IMR-90 (cell line): ENCODE results near the gene BTNL3. TPM values are rescaled to one million over a fixed set of nuclear protein-coding genes. Genes with fewer than 3 reads are reported as not detected.

Source experiments
- ATAC-seq: fragments of 200-7000 bp; cut with Tn5 transposase; 2 replicates; pipeline ENCODE4 v1.9.1; 2020; ENCODE audit warnings: low read depth, mild to moderate bottlenecking, moderate library complexity
- BruUV-seq: library from RNA; stranded (reverse); fragments of 400-500 nt; replicated peaks from 2 replicates; lab custom pipeline; 2021; lab: Mats Ljungman, UMichigan
- CTCF ChIA-PET: fragments of 300-600 bp; formaldehyde crosslinking; extraction: SDS; loops from one replicate; lab custom pipeline; 2021; ENCODE audit warnings: antibody characterized with exemption; lab: Yijun Ruan, JAX
- POLR2A ChIA-PET: fragments of 300-600 bp; sonication (Branson Sonifier 250); formaldehyde crosslinking; loops from one replicate; lab custom pipeline; 2022; ENCODE audit warnings: antibody characterized with exemption; ENCODE audit not compliant: unreplicated experiment; lab: Charles Lee
- DNase-seq: peaks from one replicate; pipeline ENCODE4 v3.0.0; 2013
- H2AFZ ChIP-seq: replicated peaks from 2 replicates; pipeline ENCODE3; 2013; ENCODE audit warnings: low read length, mild to moderate bottlenecking; ENCODE audit not compliant: poor library complexity
- H2AK5ac ChIP-seq: 2 replicates; pipeline ENCODE4 v1.6.1; 2013; ENCODE audit warnings: low read depth, low read length, inconsistent platforms
- H2AK9ac ChIP-seq: replicated peaks from 2 replicates; pipeline ENCODE3; 2013; ENCODE audit warnings: mild to moderate bottlenecking, low read depth, low read length, moderate library complexity; ENCODE audit not compliant: poor library complexity
- H2BK120ac ChIP-seq: 2 replicates; pipeline ENCODE4 v1.6.1; 2013; ENCODE audit warnings: low read depth, low read length, inconsistent platforms
- H2BK15ac ChIP-seq: 3 replicates; pipeline ENCODE4 v1.6.1; 2013; ENCODE audit warnings: low read depth, low read length, inconsistent platforms
- H2BK20ac ChIP-seq: 2 replicates; pipeline ENCODE4 v1.6.1; 2013; ENCODE audit warnings: low read depth, mild to moderate bottlenecking, inconsistent platforms, low read length, moderate library complexity
- H2BK5ac ChIP-seq: 2 replicates; pipeline ENCODE4 v1.6.1; 2013; ENCODE audit warnings: mild to moderate bottlenecking, low read depth, low read length, inconsistent platforms; ENCODE audit not compliant: poor library complexity, severe bottlenecking
- H3K14ac ChIP-seq: replicated peaks from 2 replicates; pipeline ENCODE4 v1.6.1; 2013; ENCODE audit warnings: low read depth, low read length, inconsistent platforms
- H3K18ac ChIP-seq: 2 replicates; pipeline ENCODE4 v1.6.1; 2013; ENCODE audit warnings: low read depth, low read length, control low read depth
- H3K23ac ChIP-seq: 2 replicates; pipeline ENCODE4 v1.6.1; 2013; ENCODE audit warnings: low read depth, low read length, inconsistent platforms
- H3K27ac ChIP-seq: 2 replicates; pipeline ENCODE4 v1.5.1; 2013; ENCODE audit warnings: mild to moderate bottlenecking, control low read depth, low read length; ENCODE audit not compliant: insufficient read depth
- H3K27me3 ChIP-seq: 2 replicates; pipeline ENCODE4 v1.6.1; 2013; ENCODE audit warnings: low read length; ENCODE audit not compliant: control insufficient read depth, insufficient read depth
- H3K36me3 ChIP-seq: 2 replicates; pipeline ENCODE4 v1.6.1; 2013; ENCODE audit warnings: low read length, mixed read lengths; ENCODE audit not compliant: control insufficient read depth, insufficient read depth
- H3K4ac ChIP-seq: 2 replicates; pipeline ENCODE4 v1.6.1; 2013; ENCODE audit warnings: low read depth, low read length, inconsistent platforms
- H3K4me1 ChIP-seq: 2 replicates; pipeline ENCODE4 v1.6.1; 2013; ENCODE audit warnings: low read length, mixed read lengths; ENCODE audit not compliant: control insufficient read depth, insufficient read depth
- H3K4me2 ChIP-seq: 2 replicates; pipeline ENCODE4 v1.6.1; 2013; ENCODE audit warnings: low read depth, mild to moderate bottlenecking, control low read depth, low read length, moderate library complexity
- H3K4me3 ChIP-seq: 2 replicates; pipeline ENCODE4 v1.5.1; 2013; ENCODE audit warnings: low read depth, mild to moderate bottlenecking, control low read depth, low read length, moderate library complexity; ENCODE audit not compliant: insufficient read depth
- H3K56ac ChIP-seq: 2 replicates; pipeline ENCODE4 v1.6.1; 2013; ENCODE audit warnings: low read length, inconsistent platforms; ENCODE audit not compliant: insufficient read depth; ENCODE audit errors: extremely low read depth
- H3K79me1 ChIP-seq, 2 experiments: 2 replicates each; pipeline ENCODE4 v1.6.1; 2013; ENCODE audit warnings: low read length in 2 of 2, inconsistent platforms in 1 of 2, low read depth in 1 of 2
- H3K9ac ChIP-seq: 2 replicates; pipeline ENCODE4 v1.6.1; 2013; ENCODE audit warnings: low read depth, low read length, control low read depth
- H3K9me1 ChIP-seq: 2 replicates; pipeline ENCODE4 v1.6.1; 2013; ENCODE audit warnings: low read length, inconsistent platforms; ENCODE audit not compliant: insufficient read depth
- H3K9me3 ChIP-seq: 2 replicates; pipeline ENCODE4 v1.6.1; 2013; ENCODE audit warnings: low read length; ENCODE audit not compliant: control insufficient read depth, insufficient read depth
- H4K20me1 ChIP-seq: 2 replicates; pipeline ENCODE4 v1.6.1; 2013; ENCODE audit warnings: low read length, inconsistent platforms; ENCODE audit not compliant: insufficient read depth
- H4K5ac ChIP-seq: 2 replicates; pipeline ENCODE4 v1.6.1; 2013; ENCODE audit warnings: mild to moderate bottlenecking, low read depth, low read length, control low read depth
- H4K8ac ChIP-seq, 2 experiments: 2 replicates each; pipeline ENCODE4 v1.6.1; 2013; ENCODE audit warnings: low read depth in 2 of 2, low read length in 2 of 2, control low read depth in 1 of 2, inconsistent platforms in 1 of 2
- H4K91ac ChIP-seq: 2 replicates; pipeline ENCODE4 v1.6.1; 2013; ENCODE audit warnings: low read depth, low read length, inconsistent platforms; ENCODE audit not compliant: insufficient read depth
- BHLHE40 ChIP-seq: fragments of 150-350 bp; IDR thresholded peaks from 2 replicates; pipeline ENCODE4 v1.6.1; 2016; ENCODE audit warnings: mild to moderate bottlenecking, low read depth, low read length
- CEBPB ChIP-seq: IDR thresholded peaks from 2 replicates; pipeline ENCODE4 v1.6.1; 2012; ENCODE audit warnings: low read depth, low read length, improper control_type of control experiment
- CHD1 ChIP-seq: IDR thresholded peaks from 2 replicates; pipeline ENCODE4 v1.6.1; 2012; ENCODE audit warnings: low read depth, low read length, improper control_type of control experiment
- CTCF ChIP-seq: conservative IDR thresholded peaks from 2 replicates; pipeline ENCODE4 v1.5.1; 2012; ENCODE audit warnings: mild to moderate bottlenecking, low read depth, low read length, improper control_type of control experiment
- ELK1 ChIP-seq: fragments of 150-350 bp; IDR thresholded peaks from 2 replicates; pipeline ENCODE4 v1.6.1; 2016; ENCODE audit warnings: low read depth, mild to moderate bottlenecking, low read length, moderate library complexity, borderline replicate concordance
- FOS ChIP-seq: fragments of 150-350 bp; IDR thresholded peaks from 2 replicates; pipeline ENCODE4 v1.6.1; 2016; ENCODE audit warnings: low read depth, low read length
- MAFK ChIP-seq: IDR thresholded peaks from 2 replicates; pipeline ENCODE4 v1.6.1; 2012; ENCODE audit warnings: low read depth, low read length, improper control_type of control experiment
- MAZ ChIP-seq: IDR thresholded peaks from 2 replicates; pipeline ENCODE4 v1.6.1; 2012; ENCODE audit warnings: low read depth, mild to moderate bottlenecking, low read length, improper control_type of control experiment, moderate library complexity, borderline replicate concordance
- MXI1 ChIP-seq: IDR thresholded peaks from 2 replicates; pipeline ENCODE4 v1.6.1; 2012; ENCODE audit warnings: low read depth, mild to moderate bottlenecking, low read length, moderate library complexity, borderline replicate concordance
- NFE2L2 ChIP-seq: fragments of 150-350 bp; IDR thresholded peaks from 2 replicates; pipeline ENCODE4 v1.6.1; 2016; ENCODE audit warnings: low read depth, mild to moderate bottlenecking, low read length
- POLR2A ChIP-seq: IDR thresholded peaks from 2 replicates; pipeline ENCODE4 v1.6.1; 2012; ENCODE audit warnings: mild to moderate bottlenecking, low read depth, low read length
- RAD21 ChIP-seq: IDR thresholded peaks from 2 replicates; pipeline ENCODE4 v1.6.1; 2012; ENCODE audit warnings: low read length, improper control_type of control experiment
- RCOR1 ChIP-seq: IDR thresholded peaks from 2 replicates; pipeline ENCODE4 v1.6.1; 2012; ENCODE audit warnings: mild to moderate bottlenecking, low read length, improper control_type of control experiment; ENCODE audit not compliant: insufficient replicate concordance
- RFX5 ChIP-seq: IDR thresholded peaks from 2 replicates; pipeline ENCODE4 v1.8.0; 2012; ENCODE audit warnings: low read depth, mild to moderate bottlenecking, low read length, moderate library complexity
- SMC3 ChIP-seq: fragments of 150-350 bp; IDR thresholded peaks from 2 replicates; pipeline ENCODE4 v1.6.1; 2016; ENCODE audit warnings: low read depth, mild to moderate bottlenecking, antibody characterized with exemption, low read length, moderate library complexity
- WGBS, 2 experiments: methylation state at CpG; one replicate each; pipeline versions ENCODE4 v1.1.5 to v1.1.7; 2013; ENCODE audit warnings: missing lambda C conversion rate in 2 of 2; ENCODE audit not compliant: insufficient read length in 1 of 2; ENCODE audit errors: extremely low coverage in 2 of 2; 5-methylcytosine and 5-hydroxymethylcytosine counted together
- dilution Hi-C: fragments of 300-500 bp; cut with HindIII; formaldehyde crosslinking; loops from one replicate; pipeline ENCODE4 v1.14.3; 2018; ENCODE audit warnings: low sequenced_read_pairs; ENCODE audit not compliant: unreplicated experiment
- in situ Hi-C: fragments of 300-500 bp; cut with MboI; formaldehyde crosslinking; loops from 3 replicates; pipeline ENCODE4 v1.14.3; 2019; ENCODE audit warnings: low sequenced_read_pairs, inconsistent platforms, mixed read lengths
- intact Hi-C: fragments of 100-400 bp; cut with micrococcal nuclease; formaldehyde crosslinking; loops from 2 replicates; pipeline ENCODE4 v1.10.0; 2022
- polyA plus RNA-seq, 3 experiments: library from polyadenylated mRNA; depleted of rRNA; stranded (reverse); fragments of >200 nt; gene quantifications; 2 replicates each; pipeline ENCODE4 v1.2.3, GENCODE V29; 2012; ENCODE audit warnings: low replicate concordance in 1 of 3
- total RNA-seq: library from RNA; depleted of rRNA; stranded (reverse); fragments of >200 nt; gene quantifications from 2 replicates; pipeline ENCODE4 v1.2.3, GENCODE V29; 2012
- TF ChIP-seq, protein P1 (sequence below): fragments of 150-350 bp; IDR thresholded peaks from 2 replicates; pipeline ENCODE4 v1.6.1; 2017; ENCODE audit warnings: mild to moderate bottlenecking, antibody characterized with exemption, low read length, low read depth

The BTNL3 gene
- total and polyA plus RNA-seq, 2 of the 4 experiments (the other 2 are of a cell fraction), result not detected

- H2AK5ac ChIP-seq, result no peak overlapping the region
- no peak overlapping the region for H2BK15ac ChIP-seq
- no peak overlapping the region for H3K14ac ChIP-seq
- CTCF ChIA-PET, result no interaction called here
- H3K4ac ChIP-seq, result no peak overlapping the region
- no peak overlapping the region for H3K56ac ChIP-seq
- H3K9ac ChIP-seq, result no peak overlapping the region
- in situ Hi-C loops (no loop called here), intact Hi-C loops (no loop called here), dilution Hi-C loops (no loop called here)
- no peaks in the 10 kb centered on the region for H3K36me3 ChIP-seq
- H3K4me2 ChIP-seq, result no peak overlapping the region
- TF ChIP-seq CTCF (no peak), MXI1 (no peak), POLR2A (no peak), RAD21 (no peak), SMC3 (no peak), FOS (no peak), CEBPB (no peak), MAZ (no peak), BHLHE40 (no peak), CHD1 (no peak), RCOR1 (no peak), ELK1 (no peak), NFE2L2 (no peak), MAFK (no peak), RFX5 (no peak)
- TF ChIP-seq, protein P1, sequence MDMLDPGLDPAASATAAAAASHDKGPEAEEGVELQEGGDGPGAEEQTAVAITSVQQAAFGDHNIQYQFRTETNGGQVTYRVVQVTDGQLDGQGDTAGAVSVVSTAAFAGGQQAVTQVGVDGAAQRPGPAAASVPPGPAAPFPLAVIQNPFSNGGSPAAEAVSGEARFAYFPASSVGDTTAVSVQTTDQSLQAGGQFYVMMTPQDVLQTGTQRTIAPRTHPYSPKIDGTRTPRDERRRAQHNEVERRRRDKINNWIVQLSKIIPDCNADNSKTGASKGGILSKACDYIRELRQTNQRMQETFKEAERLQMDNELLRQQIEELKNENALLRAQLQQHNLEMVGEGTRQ, result no peak
- no peak overlapping the region for H2BK120ac ChIP-seq
- no peak overlapping the region for H3K23ac ChIP-seq
- H3K27ac ChIP-seq, result no peak overlapping the region
- no peak overlapping the region for H4K8ac ChIP-seq
- ATAC-seq (no peak), DNase-seq (no peak)
- H2BK20ac ChIP-seq, result no peak overlapping the region
- no peak overlapping the region for H2AK9ac ChIP-seq
- WGBS, 2 experiments, result no CpG with 5 or more reads among the region's 11 CpGs
- POLR2A ChIA-PET, result no interaction called here
- no peak overlapping the region for H3K18ac ChIP-seq
- no peaks in the 10 kb centered on the region for H3K27me3 ChIP-seq
- no peaks in the 10 kb centered on the region for H4K20me1 ChIP-seq
- no peak overlapping the region for H3K4me3 ChIP-seq
- no peaks in the 10 kb centered on the region for H3K79me1 ChIP-seq
- BruUV-seq, result no TSS peak
- no peaks in the 10 kb centered on the region for H3K9me1 ChIP-seq
- H4K91ac ChIP-seq, result no peak overlapping the region
- peaks cover 11% of the 10 kb centered on the region for H3K9me3 ChIP-seq
- no peaks in the 10 kb centered on the region for H3K4me1 ChIP-seq
- H4K5ac ChIP-seq, result no peak overlapping the region
- no peak overlapping the region for H2BK5ac ChIP-seq
- no peak overlapping the region for H2AFZ ChIP-seq
Measured at GRCh38 chr5:181027452-181028031, 38.9 kb downstream of the BTNL3 start.
